ENCODE results near the gene GPATCH1. TPM values are rescaled to one million over a fixed set of nuclear protein-coding genes. Genes with fewer than 3 reads are reported as not detected.

Gene GPATCH1
- total and polyA plus RNA-seq, 10 of the 15 experiments (the other 5 are each of a cell fraction or from before 2014, with no cell fraction given): 4.5 to 9.6 (median 7.2) TPM

- 97% methylated on average over 6 of the region's 6 CpGs for WGBS (ENCODE audit: insufficient coverage, insufficient replicate concordance, low lambda C conversion rate, missing lambda C conversion rate)
- SMC1A ChIA-PET (ENCODE audit: uncharacterized antibody, unreplicated experiment): no interaction called here
- Histone ChIP-seq H2AFZ (ENCODE audit: control insufficient read depth, low read depth, low read length) (no peak overlapping the region), H3K36me3 (ENCODE audit: control insufficient read depth in 2 of 2, insufficient read depth in 2 of 2, low read length in 1 of 2) (peaks cover 8 to 24% of the 10 kb centered on the region in 2 experiments), H3K27me3 (replicated peaks in 1 of 2; ENCODE audit: control insufficient read depth in 2 of 2, insufficient read depth in 2 of 2, low read length in 1 of 2) (no peaks in the 10 kb centered on the region), H4K20me1 (ENCODE audit: control insufficient read depth, insufficient read depth) (no peaks in the 10 kb centered on the region), H3K4me3 (no peak overlapping the region), H3K9ac (ENCODE audit: control insufficient read depth, insufficient read depth, low read length) (no peak overlapping the region), H3K9me3 (replicated peaks; ENCODE audit: control insufficient read depth, insufficient read depth, low read length) (no peaks in the 10 kb centered on the region), H3K27ac (ENCODE audit: control insufficient read depth, insufficient read depth) (no peak overlapping the region), H3K4me2 (ENCODE audit: control insufficient read depth, insufficient read depth) (no peak overlapping the region), H3K79me2 (ENCODE audit: control insufficient read depth, insufficient read depth, low read length) (no peaks in the 10 kb centered on the region), H3K4me1 (ENCODE audit: control insufficient read depth, insufficient read depth, low read length) (no peaks in the 10 kb centered on the region)
- POLR2A ChIA-PET: no interaction called here
- TF ChIP-seq RAD21 (IDR thresholded peaks at IDR 0.05; ENCODE audit: insufficient read depth, low read depth, low read length) (no peak), TARDBP (IDR thresholded peaks at IDR 0.05; ENCODE audit: borderline replicate concordance) (no peak), IRF4 (IDR thresholded peaks at IDR 0.05; ENCODE audit: low read depth, low read length) (no peak), ATF3 (IDR thresholded peaks at IDR 0.05; ENCODE audit: borderline replicate concordance, extremely low read depth, low read depth, low read length) (no peak), CREB1 (IDR thresholded peaks at IDR 0.05; ENCODE audit: low read depth) (no peak), RELB (IDR thresholded peaks at IDR 0.05; ENCODE audit: low read depth) (no peak), NFYB (IDR thresholded peaks at IDR 0.05; ENCODE audit: insufficient read depth, low read depth, low read length) (no peak), RELA (IDR thresholded peaks at IDR 0.05; ENCODE audit: borderline replicate concordance, partially characterized antibody) (no peak), CBX5 (IDR thresholded peaks at IDR 0.05; ENCODE audit: low read depth) (no peak), CHD1 (IDR thresholded peaks at IDR 0.05; ENCODE audit: low read depth, low read length) (no peak), ZNF217 (IDR thresholded peaks at IDR 0.05) (no peak)
- no peak for DNase-seq (ENCODE audit: low read depth, low spot score)
- no peak for FAIRE-seq
- in situ Hi-C loops (cut with MboI) (no loop called here), intact Hi-C loops (cut with micrococcal nuclease; ENCODE audit: unreplicated experiment) (no loop called here)
- BruUV-seq (replicated peaks): no TSS peak
- RAD21 ChIA-PET (ENCODE audit: unreplicated experiment): no interaction called here
- CTCF ChIA-PET: no interaction called here
- no peak for ATAC-seq
These were observed 21.9 kb downstream of the GPATCH1 start for GRCh38 chr19:33102893-33103292.
